Measurements from ENCODE around the gene TREML1. TPM values are rescaled to one million over a fixed set of nuclear protein-coding genes. Genes with fewer than 3 reads are reported as not detected.

The TREML1 gene
- total and polyA plus RNA-seq, 2 donors (not counting 1 experiment from before 2014, with no cell fraction given) = 0.07 TPM; not detected in 1

DNA sequence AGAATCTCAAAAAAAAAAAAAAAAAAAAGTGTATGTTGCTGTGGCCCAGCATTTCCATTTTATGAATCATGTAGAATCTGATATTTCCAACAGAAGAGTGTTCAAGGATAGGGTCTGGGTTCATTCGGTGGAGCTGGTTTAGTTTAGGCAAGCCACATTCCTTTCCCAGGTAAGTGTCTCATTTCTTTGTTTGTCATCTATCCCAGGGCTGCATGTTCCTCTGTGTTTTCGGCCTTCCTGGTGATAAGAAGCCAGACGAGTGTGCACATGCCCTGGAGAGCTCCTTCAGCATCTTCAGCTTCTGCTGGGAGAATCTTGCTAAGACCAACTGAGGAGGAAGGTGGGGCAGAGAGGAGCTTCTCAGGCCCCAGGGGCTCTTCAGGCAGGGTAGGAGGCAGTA is 43.1 kb downstream of the TREML1 start:
- H3K36me3 ChIP-seq (replicated peaks in 1 of 2; ENCODE audit: control extremely low read depth in 1 of 2, control insufficient read depth in 1 of 2, extremely low read depth in 1 of 2, insufficient read depth in 2 of 2, low read length in 1 of 2) = peaks cover 1 to 2% of the 10 kb centered on the region in 2 experiments
- POLR2A ChIA-PET = no interaction called here
- 100% methylated on average over 3 of the region's 3 CpGs for WGBS (ENCODE audit: insufficient coverage)
- no peak overlapping the region for H3K27ac ChIP-seq (ENCODE audit: low read length in 2 of 2)
- Mint-ChIP-seq H3K27ac (no peak overlapping the region), H3K9me3 (ENCODE audit: insufficient read depth) (no peaks in the 10 kb centered on the region), H3K4me3 (no peak overlapping the region), H3K4me1 (no peaks in the 10 kb centered on the region), H3K27me3 (no peaks in the 10 kb centered on the region)
- TF ChIP-seq EZH2 (IDR thresholded peaks at IDR 0.05; ENCODE audit: borderline replicate concordance, insufficient read depth, low read depth, low read length, poor library complexity, severe bottlenecking) = no peak
- TF ChIP-seq, protein P1, sequence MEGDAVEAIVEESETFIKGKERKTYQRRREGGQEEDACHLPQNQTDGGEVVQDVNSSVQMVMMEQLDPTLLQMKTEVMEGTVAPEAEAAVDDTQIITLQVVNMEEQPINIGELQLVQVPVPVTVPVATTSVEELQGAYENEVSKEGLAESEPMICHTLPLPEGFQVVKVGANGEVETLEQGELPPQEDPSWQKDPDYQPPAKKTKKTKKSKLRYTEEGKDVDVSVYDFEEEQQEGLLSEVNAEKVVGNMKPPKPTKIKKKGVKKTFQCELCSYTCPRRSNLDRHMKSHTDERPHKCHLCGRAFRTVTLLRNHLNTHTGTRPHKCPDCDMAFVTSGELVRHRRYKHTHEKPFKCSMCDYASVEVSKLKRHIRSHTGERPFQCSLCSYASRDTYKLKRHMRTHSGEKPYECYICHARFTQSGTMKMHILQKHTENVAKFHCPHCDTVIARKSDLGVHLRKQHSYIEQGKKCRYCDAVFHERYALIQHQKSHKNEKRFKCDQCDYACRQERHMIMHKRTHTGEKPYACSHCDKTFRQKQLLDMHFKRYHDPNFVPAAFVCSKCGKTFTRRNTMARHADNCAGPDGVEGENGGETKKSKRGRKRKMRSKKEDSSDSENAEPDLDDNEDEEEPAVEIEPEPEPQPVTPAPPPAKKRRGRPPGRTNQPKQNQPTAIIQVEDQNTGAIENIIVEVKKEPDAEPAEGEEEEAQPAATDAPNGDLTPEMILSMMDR (IDR thresholded peaks at IDR 0.05) = no peak
- DNase-seq (no peak), ATAC-seq (ENCODE audit: low read depth) (no peak)
- H3K4me1 ChIP-seq (ENCODE audit: control insufficient read depth in 2 of 2, insufficient read depth in 2 of 2, low read length in 2 of 2) = no peaks in the 10 kb centered on the region
- no peaks in the 10 kb centered on the region for H3K27me3 ChIP-seq (replicated peaks in 1 of 4; ENCODE audit: control extremely low read depth in 1 of 4, control insufficient read depth in 3 of 4, insufficient read depth in 4 of 4, low read length in 3 of 4)
- CTCF ChIA-PET = interaction anchor here (1.2 kb wide), 1 partner anchor 83 kb away, joined by 3 read pairs; no protein-coding TSS in a partner anchor
- H3K4me3 ChIP-seq (ENCODE audit: control extremely low read depth in 1 of 5, extremely low read depth in 1 of 5, insufficient read depth in 1 of 5, low read depth in 2 of 5, low read length in 4 of 5) = no peak overlapping the region
- H3K9ac ChIP-seq (ENCODE audit: low read length) = no peak overlapping the region
- no peak overlapping the region for H3K4me2 ChIP-seq (replicated peaks; ENCODE audit: low read depth, low read length, poor library complexity, severe bottlenecking)
- H4K20me1 ChIP-seq (ENCODE audit: control insufficient read depth, insufficient read depth, low read length, poor library complexity, severe bottlenecking) = no peaks in the 10 kb centered on the region
- H3K9me3 ChIP-seq (ENCODE audit: control extremely low read depth in 1 of 3, control insufficient read depth in 2 of 3, insufficient read depth in 1 of 3, low read length in 2 of 3) = no peaks in the 10 kb centered on the region
- no peaks in the 10 kb centered on the region for H3K79me2 ChIP-seq (ENCODE audit: control insufficient read depth, insufficient read depth, low read length)
- intact Hi-C loops (cut with micrococcal nuclease) = no loop called here
- H2AFZ ChIP-seq (ENCODE audit: insufficient read depth, low read depth, low read length, poor library complexity, severe bottlenecking) = no peak overlapping the region

DNA sequence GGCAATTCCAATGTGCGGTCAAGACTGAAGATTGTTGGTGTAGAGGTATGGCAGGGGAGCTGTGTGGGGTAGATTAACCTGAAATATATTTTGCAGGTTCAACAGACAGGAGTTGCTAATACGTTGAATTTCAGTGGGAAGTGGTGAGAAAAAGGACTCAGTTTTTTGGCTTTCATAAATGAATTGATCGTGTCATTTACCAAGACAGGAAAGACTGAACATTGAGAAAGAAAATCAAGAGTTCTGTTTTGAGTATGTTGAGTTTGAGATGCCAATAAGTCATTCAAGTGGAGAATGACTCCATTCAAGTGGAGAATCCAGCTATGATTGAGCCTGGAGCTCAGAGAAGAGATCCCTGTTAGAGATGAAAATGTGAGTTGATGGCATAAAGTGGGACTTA is 50.3 kb downstream of the TREML1 start:
- Mint-ChIP-seq H3K4me1 (no peaks in the 10 kb centered on the region), H3K27ac (no peak overlapping the region), H3K4me3 (no peak overlapping the region), H3K9me3 (ENCODE audit: insufficient read depth) (no peaks in the 10 kb centered on the region), H3K27me3 (no peaks in the 10 kb centered on the region)
- no peak overlapping the region for H2AFZ ChIP-seq (ENCODE audit: insufficient read depth, low read depth, low read length, poor library complexity, severe bottlenecking)
- DNase-seq (no peak), ATAC-seq (ENCODE audit: low read depth) (no peak)
- no peak overlapping the region for H3K4me2 ChIP-seq (replicated peaks; ENCODE audit: low read depth, low read length, poor library complexity, severe bottlenecking)
- ChIA-PET POLR2A (no interaction called here), CTCF (interaction anchor here (1.2 to 3.9 kb wide), 2 partner anchors 12 to 175 kb away, joined by 4 to 16 read pairs; no protein-coding TSS in a partner anchor)
- no peaks in the 10 kb centered on the region for H4K20me1 ChIP-seq (ENCODE audit: control insufficient read depth, insufficient read depth, low read length, poor library complexity, severe bottlenecking)
- no peak for TF ChIP-seq EZH2 (IDR thresholded peaks at IDR 0.05; ENCODE audit: borderline replicate concordance, insufficient read depth, low read depth, low read length, poor library complexity, severe bottlenecking)
- H3K36me3 ChIP-seq (replicated peaks in 1 of 2; ENCODE audit: control extremely low read depth in 1 of 2, control insufficient read depth in 1 of 2, extremely low read depth in 1 of 2, insufficient read depth in 2 of 2, low read length in 1 of 2) = peaks cover 2 to 22% of the 10 kb centered on the region in 2 experiments
- H3K4me1 ChIP-seq (ENCODE audit: control insufficient read depth in 2 of 2, insufficient read depth in 2 of 2, low read length in 2 of 2) = no peaks in the 10 kb centered on the region
- H3K27ac ChIP-seq (ENCODE audit: low read length in 2 of 2) = no peak overlapping the region
- no peaks in the 10 kb centered on the region for H3K9me3 ChIP-seq (ENCODE audit: control extremely low read depth in 1 of 3, control insufficient read depth in 2 of 3, insufficient read depth in 1 of 3, low read length in 2 of 3)
- H3K79me2 ChIP-seq (ENCODE audit: control insufficient read depth, insufficient read depth, low read length) = no peaks in the 10 kb centered on the region
- WGBS (ENCODE audit: insufficient coverage) = 61% methylated on average over 2 of the region's 3 CpGs
- intact Hi-C loops (cut with micrococcal nuclease) = no loop called here
- H3K4me3 ChIP-seq (ENCODE audit: control extremely low read depth in 1 of 5, extremely low read depth in 1 of 5, insufficient read depth in 1 of 5, low read depth in 2 of 5, low read length in 4 of 5) = no peak overlapping the region
- no peak overlapping the region for H3K9ac ChIP-seq (ENCODE audit: low read length)
- no peaks in the 10 kb centered on the region for H3K27me3 ChIP-seq (replicated peaks in 1 of 4; ENCODE audit: control extremely low read depth in 1 of 4, control insufficient read depth in 3 of 4, insufficient read depth in 4 of 4, low read length in 3 of 4)

Measured in B cell (primary cell).